H1 (cell line): Measurements from ENCODE around the gene PRR36. TPM values are rescaled to one million over a fixed set of nuclear protein-coding genes. Genes with fewer than 3 reads are reported as not detected.

Experiments
- CTCF ChIA-PET: fragments of 300-600 bp; sonication (Branson Sonifier 250); formaldehyde crosslinking; loops from one replicate; lab custom pipeline; 2021; ENCODE audit not compliant: partially characterized antibody; lab: Charles Lee
- POLR2A ChIA-PET: fragments of 300-600 bp; sonication (Branson Sonifier 250); formaldehyde crosslinking; loops from one replicate; lab custom pipeline; 2021; ENCODE audit warnings: inconsistent platforms; ENCODE audit not compliant: partially characterized antibody; lab: Charles Lee
- DNase-seq, 2 experiments: peaks; one replicate each; pipeline versions ENCODE4 v3.0.0 to v3.0.0-alpha.2; 2010 to 2022; ENCODE audit warnings: low spot score in 2 of 2, low read depth in 1 of 2, mixed read lengths in 1 of 2
- FAIRE-seq: peaks from 2 replicates; lab custom pipeline; 2011; peaks lifted over from hg19 to GRCh38; lab: Jason Lieb, UNC
- H2AFZ ChIP-seq: 2 replicates; pipeline ENCODE4 v1.8.1; 2012; ENCODE audit warnings: low read length, inconsistent platforms
- H2AK5ac ChIP-seq: 2 replicates; pipeline ENCODE4 v1.6.1; 2013; ENCODE audit warnings: low read depth, low read length
- H2BK120ac ChIP-seq: replicated peaks from 2 replicates; pipeline ENCODE3; 2013; ENCODE audit warnings: low read depth, low read length, inconsistent platforms
- H2BK12ac ChIP-seq: 2 replicates; pipeline ENCODE4 v1.6.1; 2013; ENCODE audit warnings: low read depth, low read length
- H2BK15ac ChIP-seq: 2 replicates; pipeline ENCODE4 v1.6.1; 2013; ENCODE audit warnings: low read length
- H2BK20ac ChIP-seq: 2 replicates; pipeline ENCODE4 v1.6.1; 2013; ENCODE audit warnings: low read length
- H2BK5ac ChIP-seq: 2 replicates; pipeline ENCODE4 v1.6.1; 2013; ENCODE audit warnings: low read depth, low read length
- H3K14ac ChIP-seq: 2 replicates; pipeline ENCODE4 v1.6.1; 2013; ENCODE audit warnings: inconsistent platforms; ENCODE audit not compliant: insufficient read length
- H3K18ac ChIP-seq: 2 replicates; pipeline ENCODE4 v1.6.1; 2013; ENCODE audit warnings: low read length; ENCODE audit errors: extremely low read depth
- H3K23ac ChIP-seq: 2 replicates; pipeline ENCODE4 v1.6.1; 2013; ENCODE audit warnings: inconsistent platforms; ENCODE audit not compliant: insufficient read length
- H3K23me2 ChIP-seq: 2 replicates; pipeline ENCODE4 v1.6.1; 2013; ENCODE audit warnings: low read depth, low read length
- H3K27ac ChIP-seq: 2 replicates; pipeline ENCODE4 v1.6.1; 2011; ENCODE audit warnings: low read depth, low read length, inconsistent platforms
- H3K27me3 ChIP-seq, 4 experiments: replicated peaks in 1 of 4; 1 replicate in 1 of 4; 2 replicates in 3 of 4; pipeline versions ENCODE4 v1.6.1 to v1.8.1; 2011 to 2013; ENCODE audit warnings: low read length in 3 of 4, mild to moderate bottlenecking in 3 of 4, inconsistent platforms in 2 of 4, mixed read lengths in 2 of 4, moderate library complexity in 1 of 4; ENCODE audit not compliant: control insufficient read depth in 3 of 4, insufficient read depth in 3 of 4; ENCODE audit errors: extremely low read depth in 1 of 4
- H3K36me3 ChIP-seq, 4 experiments: 2 replicates each; pipeline versions ENCODE4 v1.6.1 to v1.8.1; 2011 to 2013; ENCODE audit warnings: mild to moderate bottlenecking in 4 of 4, low read length in 3 of 4, moderate library complexity in 2 of 4, control low read depth in 1 of 4, inconsistent platforms in 1 of 4; ENCODE audit not compliant: insufficient read depth in 4 of 4, control insufficient read depth in 2 of 4
- H3K4ac ChIP-seq: replicated peaks from 2 replicates; pipeline ENCODE3; 2013; ENCODE audit warnings: low read length, low read depth, mixed read lengths, inconsistent platforms; ENCODE audit not compliant: insufficient read length
- H3K4me1 ChIP-seq, 4 experiments: replicated peaks in 1 of 4; 1 replicate in 1 of 4; 2 replicates in 3 of 4; pipeline versions ENCODE4 v1.6.1 to v1.8.1; 2011 to 2013; ENCODE audit warnings: low read length in 3 of 4, inconsistent platforms in 2 of 4, mixed read lengths in 1 of 4; ENCODE audit not compliant: insufficient read depth in 4 of 4, control insufficient read depth in 3 of 4
- H3K4me2 ChIP-seq, 2 experiments: 2 replicates each; pipeline versions ENCODE4 v1.6.1 to v1.8.1; 2011 to 2013; ENCODE audit warnings: low read depth in 2 of 2, low read length in 2 of 2, control low read depth in 1 of 2, inconsistent platforms in 1 of 2, mild to moderate bottlenecking in 1 of 2; ENCODE audit not compliant: insufficient read depth in 1 of 2
- H3K4me3 ChIP-seq, 4 experiments: fragments of 200-600, 300-600 bp in 1 of 4; sonication (generic), shearing (Covaris generic), sonication (Bioruptor Twin) in 1 of 4; 2 replicates each; pipeline versions ENCODE4 v1.5.1 to v1.8.1; 2011 to 2016; ENCODE audit warnings: low read length in 4 of 4, low read depth in 3 of 4, control low read depth in 2 of 4, inconsistent platforms in 2 of 4, mild to moderate bottlenecking in 2 of 4, mixed read lengths in 1 of 4, moderate library complexity in 1 of 4; ENCODE audit not compliant: insufficient read depth in 2 of 4; ENCODE audit errors: extremely low read depth in 1 of 4
- H3K56ac ChIP-seq: replicated peaks from 2 replicates; pipeline ENCODE3; 2013; ENCODE audit warnings: low read depth, mild to moderate bottlenecking, mixed read lengths, low read length, inconsistent platforms; ENCODE audit not compliant: insufficient read length
- H3K79me1 ChIP-seq: 2 replicates; pipeline ENCODE4 v1.6.1; 2013; ENCODE audit warnings: low read depth, low read length, control low read depth
- H3K79me2 ChIP-seq, 2 experiments: 2 replicates each; pipeline versions ENCODE4 v1.6.1 to v1.8.1; 2012 to 2013; ENCODE audit warnings: low read length in 2 of 2, mild to moderate bottlenecking in 2 of 2, inconsistent platforms in 1 of 2; ENCODE audit not compliant: insufficient read depth in 2 of 2, control insufficient read depth in 1 of 2
- H3K9ac ChIP-seq, 4 experiments: replicated peaks in 1 of 4; 1 replicate in 1 of 4; 2 replicates in 3 of 4; pipeline versions ENCODE4 v1.6.1 to v1.8.1; 2011 to 2013; ENCODE audit warnings: low read depth in 3 of 4, low read length in 3 of 4, control low read depth in 2 of 4, mild to moderate bottlenecking in 2 of 4, moderate library complexity in 2 of 4, inconsistent platforms in 1 of 4; ENCODE audit errors: extremely low read depth in 1 of 4
- H3K9me3 ChIP-seq, 2 experiments: 2 replicates each; pipeline versions ENCODE4 v1.6.1 to v1.8.1; 2012 to 2013; ENCODE audit warnings: mild to moderate bottlenecking in 2 of 2, moderate library complexity in 2 of 2, control low read depth in 1 of 2, inconsistent platforms in 1 of 2, low read depth in 1 of 2, low read length in 1 of 2, mixed read lengths in 1 of 2; ENCODE audit not compliant: insufficient read depth in 2 of 2
- H4K20me1 ChIP-seq, 2 experiments: replicated peaks in 1 of 2; 2 replicates each; pipeline versions ENCODE3 to v1.8.1; 2011 to 2013; ENCODE audit warnings: inconsistent platforms in 2 of 2, low read length in 2 of 2, mild to moderate bottlenecking in 1 of 2; ENCODE audit not compliant: insufficient read depth in 2 of 2, control insufficient read depth in 1 of 2
- H4K5ac ChIP-seq: 2 replicates; pipeline ENCODE4 v1.6.1; 2013; ENCODE audit warnings: low read length, low read depth, mixed read lengths, inconsistent platforms; ENCODE audit not compliant: insufficient read length
- H4K8ac ChIP-seq: 2 replicates; pipeline ENCODE4 v1.8.0; 2013; ENCODE audit warnings: mild to moderate bottlenecking, moderate library complexity, low read length, inconsistent platforms; ENCODE audit not compliant: insufficient read depth; ENCODE audit errors: extremely low read depth
- H4K91ac ChIP-seq: replicated peaks from 2 replicates; pipeline ENCODE3; 2013; ENCODE audit warnings: low read length, mixed read lengths, inconsistent platforms; ENCODE audit not compliant: insufficient read length
- HDAC2 ChIP-seq, 2 experiments: fragments of 300-600 bp in 1 of 2; sonication (generic) in 1 of 2; IDR thresholded peaks; 2 replicates each; pipeline ENCODE4 v1.6.1; 2011 to 2012; ENCODE audit warnings: low read depth in 2 of 2, low read length in 2 of 2, mild to moderate bottlenecking in 2 of 2, moderate library complexity in 2 of 2, borderline replicate concordance in 1 of 2, inconsistent platforms in 1 of 2
- RNF2 ChIP-seq: fragments of 200-900, 300-1000 bp; sonication (generic); IDR thresholded peaks from 2 replicates; pipeline ENCODE4 v1.7.1; 2016; ENCODE audit warnings: borderline replicate concordance, low read depth, mild to moderate bottlenecking, antibody characterized with exemption, low read length; ENCODE audit not compliant: poor library complexity, severe bottlenecking; ENCODE audit errors: missing control alignments
- WGBS, 2 experiments: shearing (Covaris generic) in 1 of 2; methylation state at CpG; one replicate each; pipeline versions ENCODE4 v1.1.6 to v1.1.7; 2013 to 2015; ENCODE audit warnings: low lambda C conversion rate in 2 of 2, mixed read lengths in 2 of 2, inconsistent platforms in 1 of 2, low coverage in 1 of 2, missing lambda C conversion rate in 1 of 2; ENCODE audit not compliant: insufficient replicate concordance in 2 of 2, insufficient coverage in 1 of 2, insufficient read length in 1 of 2; ENCODE audit errors: extremely low coverage in 1 of 2, missing lambda C conversion rate in 1 of 2; 5-methylcytosine and 5-hydroxymethylcytosine counted together
- polyA plus RNA-seq, 7 experiments: library from polyadenylated mRNA; depleted of rRNA in 3 of 7; stranded (reverse) in 5 of 7; unstranded in 2 of 7; fragments of >200 nt in 5 of 7; fragments of 200-250 nt in 2 of 7; gene quantifications; 1 replicate in 5 of 7; 2 replicates in 1 of 7; 4 replicates in 1 of 7; pipeline versions ENCODE4 v1.2.1 to v1.2.3, GENCODE V29; 2011 to 2013; ENCODE audit warnings: missing spikeins in 2 of 7, mixed read lengths in 2 of 7
- total RNA-seq: library from RNA; stranded (reverse); fragmentation: NEBNext Ultra II Directional; extraction: Animal tissue kit (Norgen Biotek cat#: 25700); gene quantifications from 2 replicates; pipeline ENCODE4 v1.2.1, GENCODE V29; 2021

The PRR36 gene
- total and polyA plus RNA-seq, 2 of the 8 experiments (the other 6 are each of a cell fraction or from before 2014, with no cell fraction given): 1.6 to 23.9 TPM

DNA sequence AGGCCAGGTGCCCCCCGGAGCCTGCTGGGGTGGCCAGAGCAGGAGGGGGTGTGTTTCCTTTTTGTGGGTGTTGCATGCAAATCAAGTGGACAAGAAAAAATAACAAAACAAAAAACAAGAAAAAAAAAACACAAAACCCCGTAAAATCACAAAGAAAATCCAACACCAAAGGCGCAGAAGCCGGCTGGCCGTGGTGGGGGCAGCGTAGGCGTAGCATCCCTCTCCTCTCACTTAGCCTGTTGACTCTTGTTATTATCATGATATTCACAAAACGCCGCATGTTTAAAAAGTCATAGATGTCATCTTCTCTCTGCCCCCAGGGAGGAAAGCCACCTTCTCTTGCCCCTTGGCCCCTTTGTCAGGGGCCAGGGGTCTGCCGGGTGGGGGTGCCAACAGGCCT lies 39.5 kb upstream of the PRR36 start:
- Histone ChIP-seq H3K9ac (no peak overlapping the region), H3K4ac (no peak overlapping the region), H2BK5ac (no peak overlapping the region), H2AK5ac (no peak overlapping the region), H3K36me3 (peaks cover 5 to 30% (median 16%) of the 10 kb centered on the region in 4 experiments; a peak in 4 of 8 replicates), H3K4me1 (peaks cover 0 to 9% (median 7%) of the 10 kb centered on the region in 4 experiments; a peak in 5 of 7 replicates), H2BK20ac (no peak overlapping the region), H3K27ac (no peak overlapping the region), H4K8ac (no peak overlapping the region), H3K9me3 (no peaks in the 10 kb centered on the region), H3K18ac (no peak overlapping the region), H4K5ac (no peak overlapping the region), H3K23ac (no peak overlapping the region)
- 89% methylated on average over 9 of the region's 10 CpGs; no CpG with 5 or more reads in 1 of the 2 experiments for WGBS, 2 experiments
- FAIRE-seq (no peak), DNase-seq (no peak)
- POLR2A ChIA-PET: interaction anchor here (1.4 to 2.3 kb wide), 2 partner anchors 17 to 45 kb away, joined by 3 to 7 read pairs; no protein-coding TSS in a partner anchor
- no peak for TF ChIP-seq HDAC2 (IDR thresholded peaks at IDR 0.05; ENCODE audit: borderline replicate concordance in 1 of 2, low read depth in 2 of 2, low read length in 2 of 2)
- no peak for TF ChIP-seq RNF2
- TF ChIP-seq, all 59 proteins: peak for 0
- H3K79me1 ChIP-seq: 0 out of 2 replicates have a peak, but pooled peaks cover 2% of the 10 kb centered on the region
- no peaks in the 10 kb centered on the region for H3K79me2 ChIP-seq
- no peak overlapping the region for H2BK12ac ChIP-seq
- H2BK15ac ChIP-seq: no peak overlapping the region
- no peak overlapping the region for H2AFZ ChIP-seq
- no peak overlapping the region for H3K4me2 ChIP-seq
- no peak overlapping the region for H3K56ac ChIP-seq
- H3K4me3 ChIP-seq: no peak overlapping the region
- no peak overlapping the region for H2BK120ac ChIP-seq
- H4K20me1 ChIP-seq: peaks cover 2 to 11% of the 10 kb centered on the region in 2 experiments
- H3K27me3 ChIP-seq: peaks cover 17 to 42% (median 35%) of the 10 kb centered on the region in 4 experiments; a peak in 6 of 7 replicates
- H4K91ac ChIP-seq: no peak overlapping the region
- no peak overlapping the region for H3K14ac ChIP-seq
- CTCF ChIA-PET: interaction anchor here (2.3 kb wide), 1 partner anchor 45 kb away, joined by 9 read pairs; no protein-coding TSS in a partner anchor
- peaks cover 13% of the 10 kb centered on the region; the same call in 1 of the 2 replicates for H3K23me2 ChIP-seq
